Measurements from ENCODE around the gene TMCC1. TPM values are rescaled to one million over a fixed set of nuclear protein-coding genes. Genes with fewer than 3 reads are reported as not detected.

The TMCC1 gene
- total RNA-seq, 4 donors from 2014 or later, result 23.2 to 78.7 (median 54.1) TPM

GRCh38 chr3:129727707-129728106 is 165.8 kb downstream of the TMCC1 start:
- no peaks in the 10 kb centered on the region for H3K27me3 ChIP-seq
- H3K36me3 ChIP-seq, result no peaks in the 10 kb centered on the region
- H3K9me3 ChIP-seq, result no peaks in the 10 kb centered on the region
- no peak overlapping the region for H3K4me3 ChIP-seq
- TF ChIP-seq CTCF (IDR thresholded peaks at IDR 0.05) (no peak), POLR2A (IDR thresholded peaks at IDR 0.05) (no peak)
- peaks cover 0 to 3% of the 10 kb centered on the region in 2 donors for H3K4me1 ChIP-seq
- intact Hi-C loops (cut with DNase I; ENCODE audit: low total_unique reads), result no loop called here
- DNase-seq, result no peak
- no peak overlapping the region for H3K27ac ChIP-seq

GRCh38 chr3:129723558-129724324 is 169.8 kb downstream of the TMCC1 start:
- Histone ChIP-seq H3K27ac (peak overlapping the region; percentile 17 to 62), H3K27me3 (no peaks in the 10 kb centered on the region), H3K9me3 (no peaks in the 10 kb centered on the region), H3K4me1 (peaks cover 0 to 3% of the 10 kb centered on the region in 2 donors), H3K36me3 (no peaks in the 10 kb centered on the region), H3K4me3 (no peak overlapping the region)
- intact Hi-C loops (cut with DNase I; ENCODE audit: low total_unique reads), result no loop called here
- DNase-seq, result peak; percentile 64 to 72
- no peak for TF ChIP-seq CTCF (IDR thresholded peaks at IDR 0.05)
- TF ChIP-seq POLR2A (IDR thresholded peaks at IDR 0.05), result no peak

DNA sequence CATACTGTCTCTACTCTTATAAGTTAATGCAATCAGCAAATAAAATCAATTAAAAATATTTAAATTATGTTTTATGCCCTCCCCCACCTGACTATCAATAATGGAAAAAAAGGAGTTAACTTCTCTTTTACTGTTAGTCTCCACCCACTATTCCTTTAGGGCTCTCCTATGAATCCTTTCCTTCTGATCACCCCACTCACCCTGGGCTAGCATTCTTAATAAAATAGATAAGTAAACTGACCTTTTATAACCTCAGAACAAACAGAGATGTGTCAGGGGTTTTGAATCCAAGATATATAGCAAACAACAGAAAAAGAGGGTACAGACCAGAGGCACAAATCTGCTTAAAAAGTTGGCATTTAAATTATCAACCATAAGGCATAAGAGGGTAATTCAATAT is 171.0 kb downstream of the TMCC1 start:
- no peak for TF ChIP-seq POLR2A (IDR thresholded peaks at IDR 0.05)
- intact Hi-C loops (cut with DNase I; ENCODE audit: low total_unique reads), result no loop called here
- Histone ChIP-seq H3K36me3 (no peaks in the 10 kb centered on the region), H3K27me3 (no peaks in the 10 kb centered on the region), H3K27ac (no peak overlapping the region), H3K4me3 (no peak overlapping the region), H3K4me1 (peaks cover 0 to 3% of the 10 kb centered on the region in 2 donors), H3K9me3 (no peaks in the 10 kb centered on the region)
- DNase-seq, result no peak

DNA sequence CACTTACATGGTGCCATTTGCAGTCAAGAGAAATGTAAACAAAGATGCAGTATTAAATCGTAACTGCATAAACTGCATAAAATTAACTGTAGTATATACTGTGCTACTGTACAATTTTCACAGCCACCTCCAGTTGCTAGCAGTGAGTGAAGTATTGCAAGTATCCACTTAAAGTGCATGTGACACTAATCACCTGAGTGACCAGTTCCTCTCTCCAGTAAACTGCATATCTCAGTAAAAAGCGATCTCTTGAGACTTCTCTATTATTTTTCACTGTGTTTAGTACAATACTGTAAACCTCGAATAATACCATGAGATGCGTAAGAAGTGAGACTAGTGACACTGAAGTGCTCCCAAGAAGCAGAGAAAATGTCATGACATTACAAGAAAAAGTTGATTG is 175.3 kb downstream of the TMCC1 start:
- no peaks in the 10 kb centered on the region for H3K27me3 ChIP-seq
- H3K4me1 ChIP-seq, result no peaks in the 10 kb centered on the region
- intact Hi-C loops (cut with DNase I; ENCODE audit: low total_unique reads), result no loop called here
- no peak overlapping the region for H3K27ac ChIP-seq
- H3K36me3 ChIP-seq, result no peaks in the 10 kb centered on the region
- no peak for DNase-seq
- H3K4me3 ChIP-seq, result no peak overlapping the region
- H3K9me3 ChIP-seq, result no peaks in the 10 kb centered on the region
- no peak for TF ChIP-seq CTCF (IDR thresholded peaks at IDR 0.05)
- TF ChIP-seq POLR2A (IDR thresholded peaks at IDR 0.05), result no peak

DNA sequence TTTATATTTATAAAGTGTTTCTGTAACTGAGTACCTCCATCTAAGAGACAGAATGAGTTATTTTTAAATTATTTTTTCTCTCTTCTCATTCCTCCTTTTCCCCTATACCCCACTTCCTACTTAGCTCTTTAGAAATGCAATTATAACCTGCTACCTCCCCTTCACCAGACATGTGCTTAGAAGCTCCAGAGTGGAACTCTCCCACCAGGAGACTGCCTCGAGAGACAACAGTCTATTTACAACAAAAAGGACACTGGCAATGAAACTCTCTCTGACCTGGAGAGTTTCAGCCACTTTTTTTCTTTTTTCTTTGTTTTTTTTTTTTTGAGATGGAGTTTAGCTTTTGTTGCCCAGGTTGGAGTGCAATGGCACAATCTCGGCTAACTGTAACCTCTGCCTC is 177.7 kb downstream of the TMCC1 start:
- DNase-seq, result no peak
- Histone ChIP-seq H3K4me1 (no peaks in the 10 kb centered on the region), H3K27me3 (no peaks in the 10 kb centered on the region), H3K27ac (no peak overlapping the region), H3K4me3 (no peak overlapping the region), H3K9me3 (no peaks in the 10 kb centered on the region), H3K36me3 (no peaks in the 10 kb centered on the region)
- TF ChIP-seq CTCF (IDR thresholded peaks at IDR 0.05), result no peak
- TF ChIP-seq POLR2A (IDR thresholded peaks at IDR 0.05), result no peak
- intact Hi-C loops (cut with DNase I; ENCODE audit: low total_unique reads), result no loop called here
